ENCODE measurements around the gene PTPRN2. TPM values are rescaled to one million over a fixed set of nuclear protein-coding genes. Genes with fewer than 3 reads are reported as not detected.
"Not testable (repeated sequence)": the region's sequence is repeated elsewhere in the genome, so short reads cannot be mapped to it uniquely, and the experiment has no call there.

PTPRN2 gene
- total RNA-seq, 1 donor from 2014 or later = 3.1 TPM

GRCh38 chr7:158320328-158320727 is 267.3 kb downstream of the PTPRN2 start:
- no peak for DNase-seq

GRCh38 chr7:158318511-158318913 is 269.1 kb downstream of the PTPRN2 start:
- no peak for DNase-seq

- peak; percentile 51 for DNase-seq
These were observed 270.1 kb downstream of the PTPRN2 start for GRCh38 chr7:158317238-158318205.

GRCh38 chr7:158316466-158317031 is 271.1 kb downstream of the PTPRN2 start:
- no peak for DNase-seq

- DNase-seq = no peak
These were observed 271.7 kb downstream of the PTPRN2 start for GRCh38 chr7:158315881-158316280.

GRCh38 chr7:158315326-158315725 is 272.3 kb downstream of the PTPRN2 start:
- no peak for DNase-seq

- DNase-seq = no peak
These were observed 273.2 kb downstream of the PTPRN2 start for GRCh38 chr7:158314394-158314793.

- no peak for DNase-seq
These were observed 273.7 kb downstream of the PTPRN2 start for GRCh38 chr7:158313931-158314330.

GRCh38 chr7:158312789-158313188 is 274.8 kb downstream of the PTPRN2 start:
- no peak for DNase-seq

- no peak for DNase-seq
These were observed 275.8 kb downstream of the PTPRN2 start for GRCh38 chr7:158311791-158312190.

GRCh38 chr7:158310924-158311666 is 276.5 kb downstream of the PTPRN2 start:
- no peak for DNase-seq

- no peak for DNase-seq
These were observed 277.5 kb downstream of the PTPRN2 start for GRCh38 chr7:158309868-158310763.

- DNase-seq = no peak
These were observed 279.6 kb downstream of the PTPRN2 start for GRCh38 chr7:158308001-158308400.

- not testable (repeated sequence) for DNase-seq
These were observed 283.6 kb downstream of the PTPRN2 start for GRCh38 chr7:158304072-158304471.

GRCh38 chr7:158303121-158303520 is 284.5 kb downstream of the PTPRN2 start:
- DNase-seq = no peak

GRCh38 chr7:158302274-158303070 is 285.2 kb downstream of the PTPRN2 start:
- no peak for DNase-seq

- DNase-seq = peak; percentile 15
These were observed 286.4 kb downstream of the PTPRN2 start for GRCh38 chr7:158301207-158301606.

GRCh38 chr7:158300427-158300826 is 287.2 kb downstream of the PTPRN2 start:
- DNase-seq = no peak

GRCh38 chr7:158299607-158300006 is 288.0 kb downstream of the PTPRN2 start:
- no peak for DNase-seq

GRCh38 chr7:158296798-158297104 is 290.9 kb downstream of the PTPRN2 start:
- no peak for DNase-seq
